GM21515 (cell line): ENCODE data around the gene MAPK10.
"Not testable (repeated sequence)": the region's sequence is repeated elsewhere in the genome, so short reads cannot be mapped to it uniquely, and the experiment has no call there.

ENCODE experiments used
- ATAC-seq: cut with Tn5 transposase; IDR thresholded peaks from one replicate; pipeline ENCODE4 v1.9.1; 2021; ENCODE audit not compliant: unreplicated experiment

MAPK10 gene

DNA sequence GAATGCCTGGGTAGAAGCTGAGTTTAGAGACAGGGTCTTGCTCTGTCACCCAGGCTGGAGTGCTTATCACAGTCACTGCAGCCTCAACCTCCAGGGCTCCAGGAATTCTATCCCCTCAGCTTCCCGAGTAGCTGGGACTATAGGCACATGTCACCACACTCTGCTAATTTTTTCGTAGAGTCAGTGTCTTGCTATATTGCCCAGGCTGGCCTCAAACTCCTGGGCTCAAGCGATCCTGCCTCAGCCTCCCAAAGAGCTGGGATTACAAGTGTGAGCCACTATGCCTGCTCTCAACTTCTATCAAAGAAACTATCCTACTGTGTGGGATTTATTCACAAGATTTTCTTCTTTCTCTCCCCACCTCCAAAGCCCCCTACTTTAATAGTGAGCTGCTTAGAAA is 15.7 kb downstream of the MAPK10 start:
- ATAC-seq, result no peak

DNA sequence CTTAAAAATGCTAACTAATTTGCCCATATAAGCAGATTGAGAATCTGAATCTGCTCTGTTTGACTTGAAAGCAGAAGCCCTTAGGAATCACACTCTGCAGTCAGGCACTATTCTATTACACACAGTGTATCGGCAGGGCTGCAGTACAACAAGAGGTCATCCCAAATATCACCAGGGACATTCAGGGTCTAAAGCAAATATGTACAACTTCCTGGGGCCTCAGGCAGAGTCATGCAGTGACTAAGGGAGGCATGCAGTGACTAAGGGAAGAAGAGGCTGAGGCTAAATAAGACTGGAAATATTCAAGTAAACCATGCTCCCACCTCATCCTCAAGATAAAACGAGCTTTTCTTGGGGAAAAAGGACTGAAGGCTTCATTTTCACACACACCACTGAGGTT is 20.9 kb downstream of the MAPK10 start:
- ATAC-seq, result no peak

DNA sequence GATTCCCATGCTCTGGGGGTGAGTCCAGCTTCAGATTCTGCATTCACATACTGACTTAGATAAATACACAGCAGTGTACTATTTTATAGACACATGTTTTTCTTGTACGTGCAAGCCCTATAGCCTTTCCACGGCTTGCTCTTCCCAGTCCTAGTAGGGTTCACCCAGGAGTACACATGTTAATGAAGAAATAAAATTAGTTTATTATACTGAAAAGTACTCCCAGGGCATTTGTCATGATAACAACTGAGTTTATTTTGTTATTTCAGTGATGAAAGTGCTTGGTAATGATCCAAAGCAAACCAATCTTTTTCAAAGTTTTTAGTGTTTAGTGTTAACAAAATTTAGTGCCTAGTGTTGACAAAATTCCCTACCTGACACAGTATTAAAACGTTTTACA is 21.3 kb downstream of the MAPK10 start:
- no peak for ATAC-seq

DNA sequence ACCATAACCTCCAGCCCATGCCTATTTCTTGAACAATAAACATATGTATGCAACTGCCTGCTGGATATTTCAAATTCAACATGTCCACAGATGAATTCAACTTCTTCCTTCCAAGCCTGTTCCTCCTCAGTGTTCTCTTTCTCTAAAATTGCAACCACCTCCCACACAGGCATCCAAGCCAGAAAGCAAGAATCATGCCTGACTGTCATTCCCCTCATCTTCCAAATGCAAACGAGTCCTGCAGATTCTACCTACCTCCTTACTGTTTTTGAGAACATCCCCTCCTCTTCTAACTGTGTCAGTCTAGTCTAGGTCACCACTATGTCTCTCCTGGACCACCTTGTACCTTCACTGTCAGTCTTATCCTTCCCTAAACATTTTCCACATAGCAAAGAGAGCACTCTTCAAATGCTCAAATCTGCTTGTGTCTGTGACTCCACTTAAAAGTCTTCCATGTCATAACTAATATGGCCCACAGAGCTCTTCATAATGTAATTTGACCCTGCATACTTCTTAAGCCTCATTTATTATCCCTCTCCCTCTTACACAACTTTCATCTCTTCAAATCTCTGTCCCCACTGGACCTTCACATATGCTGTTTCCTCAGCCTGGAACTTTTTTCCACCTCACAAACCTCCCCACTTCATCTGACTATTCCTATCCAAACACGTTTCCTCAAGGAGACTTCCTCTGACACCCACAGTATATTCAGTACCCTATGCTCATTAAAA is 25.7 kb downstream of the MAPK10 start:
- ATAC-seq, result no peak

DNA sequence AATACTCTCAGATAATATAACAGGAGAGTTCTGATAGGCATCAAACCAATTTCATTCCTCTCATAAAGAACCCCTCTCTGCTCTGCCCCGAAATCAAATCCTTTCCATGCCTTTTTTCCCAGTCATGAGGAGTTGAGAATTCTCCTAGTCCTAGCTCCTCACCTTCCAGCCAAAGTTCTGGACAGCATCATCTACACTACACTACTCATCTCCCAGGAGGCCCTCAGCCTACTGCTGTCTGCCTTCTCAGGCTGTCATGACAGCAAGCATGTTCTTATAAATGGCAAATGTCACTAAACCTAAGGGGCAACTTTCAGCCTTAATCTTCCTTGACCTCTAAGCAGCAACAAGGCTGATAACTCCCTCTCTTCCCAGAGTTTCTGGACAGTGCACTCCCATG is 26.6 kb downstream of the MAPK10 start:
- ATAC-seq, result no peak

DNA sequence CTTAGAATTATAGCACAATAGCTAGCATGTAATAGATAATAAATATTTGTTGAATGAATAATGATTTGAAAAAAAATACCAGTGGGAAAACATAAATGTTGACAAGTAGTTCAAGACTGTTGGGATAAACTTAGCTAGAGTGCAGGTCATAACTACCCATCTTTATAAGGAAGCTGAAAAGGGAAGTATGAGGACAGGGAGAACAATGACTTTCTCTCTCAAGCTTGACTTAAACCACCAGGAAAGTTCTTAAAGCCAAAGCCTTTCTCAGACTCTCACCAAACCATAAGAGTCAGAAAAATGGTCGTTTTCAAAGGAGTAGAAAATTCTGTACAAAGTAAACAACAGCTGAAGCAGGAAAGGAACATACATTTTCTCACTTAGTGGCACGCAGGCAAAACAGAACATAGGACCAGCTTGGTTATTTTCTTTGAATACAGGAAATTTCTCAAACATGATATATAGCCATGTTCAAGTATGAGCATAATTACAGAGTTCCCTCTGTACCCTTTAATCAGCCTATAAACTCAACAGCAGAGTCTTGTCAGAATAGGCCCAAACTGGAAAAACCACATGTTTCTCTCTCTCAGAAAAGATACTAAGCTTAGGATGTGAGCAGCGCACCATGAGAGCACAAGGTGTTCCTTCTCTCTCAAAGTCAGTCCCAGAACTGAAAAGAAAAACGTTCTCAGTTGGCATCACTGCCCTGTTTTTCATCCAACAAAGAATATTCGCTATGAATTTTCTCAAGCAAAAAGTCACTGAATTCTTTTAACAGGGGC is 28.7 kb downstream of the MAPK10 start:
- ATAC-seq, result no peak

DNA sequence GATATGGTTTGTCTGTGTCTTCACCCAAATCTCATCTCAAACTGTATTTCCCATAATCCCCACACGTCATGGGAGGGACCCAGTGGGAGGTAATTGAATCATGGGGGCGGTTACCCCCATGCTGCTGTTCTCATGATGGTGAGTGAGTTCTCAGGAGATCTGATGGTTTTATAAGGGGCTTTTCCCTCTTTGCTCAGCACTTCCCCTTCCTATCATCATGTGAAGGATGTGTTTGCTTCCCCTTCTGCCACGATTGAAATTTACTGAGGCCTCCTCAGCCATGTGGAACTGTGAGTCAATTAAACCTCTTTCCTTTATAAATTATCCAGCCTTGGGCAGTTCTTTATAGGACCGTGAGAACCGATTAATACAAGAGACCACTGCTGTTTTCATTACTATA is 29.4 kb downstream of the MAPK10 start:
- not testable (repeated sequence) for ATAC-seq

DNA sequence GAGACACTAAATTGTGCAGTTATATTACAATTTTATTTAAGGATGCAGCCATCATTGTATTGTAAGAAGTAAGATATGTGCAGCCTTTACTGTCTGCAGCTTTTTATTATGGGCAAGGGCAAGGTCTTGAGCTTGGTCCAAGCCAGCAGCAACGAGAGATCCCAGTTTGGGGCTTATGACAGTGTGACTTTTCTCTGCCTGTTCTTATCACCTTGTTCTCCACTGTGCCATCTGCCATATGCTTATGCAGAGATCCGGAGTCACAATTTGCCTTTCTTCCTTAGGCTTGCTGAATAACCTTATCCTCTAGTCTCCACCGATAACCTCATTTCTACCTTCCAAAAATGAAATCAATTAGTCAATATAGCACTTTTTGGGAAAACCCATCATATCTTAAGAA is 30.4 kb downstream of the MAPK10 start:
- ATAC-seq, result no peak

DNA sequence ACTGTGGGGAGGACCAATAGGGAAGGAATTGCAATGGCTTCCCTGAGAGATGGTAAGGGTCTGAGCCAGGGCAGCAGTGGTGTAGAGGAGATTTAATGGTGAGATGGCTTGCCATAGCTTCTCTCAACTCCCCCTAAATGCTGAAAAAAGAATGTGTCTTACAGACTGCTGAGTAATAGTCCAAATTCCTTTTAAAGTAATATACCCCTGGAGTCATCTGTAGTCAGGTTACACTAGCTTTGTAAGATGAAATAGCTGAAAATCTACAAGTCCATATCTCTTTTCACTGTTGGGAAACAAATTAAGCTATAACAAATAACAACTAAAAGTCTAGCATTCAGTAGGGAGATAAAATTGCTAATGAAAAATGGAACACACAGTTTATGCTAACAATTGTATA is 33.5 kb downstream of the MAPK10 start:
- ATAC-seq, result no peak

DNA sequence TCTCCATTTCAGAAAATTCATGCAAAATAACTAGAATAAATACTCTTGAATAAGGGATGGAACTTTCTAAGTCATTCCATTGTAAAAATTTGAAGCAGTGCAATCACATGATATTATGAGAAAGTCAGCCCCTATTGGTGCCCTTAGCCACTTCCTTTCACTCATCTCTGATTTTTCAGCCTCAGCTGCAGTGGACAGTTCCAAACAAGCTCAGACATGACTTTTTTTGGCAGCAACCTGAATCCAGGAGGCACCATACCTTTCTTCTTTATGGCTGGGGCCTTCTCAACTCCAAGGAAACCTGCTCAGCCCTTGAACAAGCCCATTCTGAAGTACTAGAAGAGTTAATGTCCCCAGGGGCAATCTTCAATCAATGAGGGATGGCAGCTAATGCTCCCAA is 40.5 kb downstream of the MAPK10 start:
- ATAC-seq, result no peak

DNA sequence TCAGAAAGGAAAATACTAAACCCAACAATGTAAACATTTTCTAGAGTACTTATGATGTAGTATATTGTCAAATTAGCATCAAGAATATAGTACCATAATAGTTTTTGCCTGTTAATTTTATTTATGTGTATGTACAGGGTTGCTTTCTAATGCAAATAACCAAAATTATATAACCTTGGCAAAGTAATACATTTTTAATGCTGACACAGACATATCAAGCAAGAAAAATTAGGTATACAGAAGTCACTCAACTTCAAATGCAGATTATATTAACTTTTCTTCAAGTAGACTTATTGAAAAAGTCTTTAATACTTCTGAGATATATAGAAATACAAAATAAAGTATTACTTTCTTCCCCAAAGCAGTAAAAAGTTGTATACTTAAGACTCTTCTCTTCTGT is 44.3 kb downstream of the MAPK10 start:
- no peak for ATAC-seq

DNA sequence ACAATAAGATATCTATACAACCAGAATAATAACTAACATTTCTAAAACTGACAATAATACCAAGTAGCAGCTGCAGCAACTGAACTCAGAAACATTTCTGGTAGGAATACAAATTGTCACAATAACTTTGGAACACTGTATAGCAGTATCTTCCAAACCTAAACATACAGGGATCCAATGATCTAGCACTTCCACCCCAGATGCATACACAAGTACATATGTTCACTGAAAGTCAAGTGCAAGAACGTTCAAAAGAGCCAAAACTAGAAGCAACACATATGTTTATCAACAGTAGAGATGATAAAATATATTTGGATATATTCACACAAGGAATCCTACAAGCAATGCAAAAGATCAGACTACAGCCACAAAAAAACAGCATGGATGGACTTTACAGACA is 46.2 kb downstream of the MAPK10 start:
- ATAC-seq, result no peak

DNA sequence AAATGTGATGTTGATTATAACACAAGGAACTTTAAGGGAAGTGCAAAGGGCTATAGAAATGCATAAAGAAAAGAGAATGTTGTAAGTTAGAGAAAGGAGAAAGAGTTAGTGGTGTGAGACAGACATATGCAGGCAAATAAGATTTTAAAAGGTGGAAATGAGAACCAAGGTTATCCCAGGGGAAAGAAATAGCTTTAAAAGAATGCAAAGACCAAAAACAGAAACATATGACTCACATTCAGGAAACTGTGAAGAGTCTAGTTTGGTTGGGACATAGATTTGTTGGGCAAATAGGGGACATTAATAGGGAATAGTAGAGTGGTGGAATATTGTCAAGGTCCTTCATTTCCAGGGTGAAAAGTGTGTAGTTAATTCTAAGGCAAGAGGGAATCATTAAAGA is 52.4 kb downstream of the MAPK10 start:
- no peak for ATAC-seq

DNA sequence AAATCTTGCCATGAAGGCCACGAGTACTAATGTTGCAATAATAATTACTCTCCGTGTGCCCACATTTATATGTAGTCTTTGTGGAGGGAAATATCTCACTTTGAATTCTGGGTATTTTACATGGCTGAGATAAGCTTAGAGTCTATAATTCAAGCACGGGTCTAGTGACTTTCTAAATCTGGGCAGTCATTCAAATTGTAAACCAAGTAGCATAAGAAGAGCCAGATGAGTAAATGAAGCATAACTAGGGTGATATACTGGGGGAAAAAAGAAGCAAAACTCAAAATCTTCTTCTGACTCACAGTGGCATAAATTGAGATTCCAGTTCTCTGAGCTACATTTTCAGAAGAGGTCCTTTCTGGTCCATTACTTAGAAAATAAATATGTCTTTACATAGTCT is 53.0 kb downstream of the MAPK10 start:
- ATAC-seq, result no peak

DNA sequence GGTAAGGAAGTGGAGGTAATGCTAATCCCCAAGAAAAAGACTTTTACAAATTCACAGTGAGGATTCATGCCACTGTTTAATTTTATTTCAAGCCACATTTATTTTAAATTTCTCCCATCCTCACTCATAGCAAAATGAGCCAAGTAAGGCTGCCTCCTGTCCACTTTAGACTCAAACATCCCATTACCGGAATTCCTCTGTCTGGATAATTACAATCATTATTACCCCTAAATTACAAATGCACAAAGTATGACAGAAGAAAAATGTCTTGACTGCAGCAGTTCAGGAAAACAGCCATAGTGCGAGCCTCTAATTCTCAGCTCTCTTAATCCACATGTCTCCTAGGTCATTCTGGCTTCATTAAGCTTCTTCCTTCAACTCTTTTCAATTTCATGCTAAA is 57.0 kb downstream of the MAPK10 start:
- ATAC-seq, result no peak

DNA sequence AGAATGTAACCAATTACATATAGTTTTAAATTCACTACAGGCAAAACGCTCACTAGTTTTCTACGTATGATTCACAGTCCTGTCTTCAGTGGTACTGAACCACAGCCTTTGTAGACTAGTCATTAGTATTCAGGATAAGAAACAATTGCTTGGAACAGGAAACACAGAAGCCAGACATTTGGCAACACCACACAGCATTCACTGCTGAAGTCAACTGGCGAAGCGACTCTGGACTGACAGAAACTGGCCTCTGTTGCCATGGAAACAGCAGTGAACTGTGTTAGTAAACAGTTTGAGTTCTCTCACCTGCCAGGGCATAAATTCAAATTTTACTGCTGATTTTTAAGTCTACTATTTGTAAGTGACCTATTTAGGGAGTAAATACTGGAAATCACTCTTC is 57.6 kb downstream of the MAPK10 start:
- ATAC-seq, result no peak

DNA sequence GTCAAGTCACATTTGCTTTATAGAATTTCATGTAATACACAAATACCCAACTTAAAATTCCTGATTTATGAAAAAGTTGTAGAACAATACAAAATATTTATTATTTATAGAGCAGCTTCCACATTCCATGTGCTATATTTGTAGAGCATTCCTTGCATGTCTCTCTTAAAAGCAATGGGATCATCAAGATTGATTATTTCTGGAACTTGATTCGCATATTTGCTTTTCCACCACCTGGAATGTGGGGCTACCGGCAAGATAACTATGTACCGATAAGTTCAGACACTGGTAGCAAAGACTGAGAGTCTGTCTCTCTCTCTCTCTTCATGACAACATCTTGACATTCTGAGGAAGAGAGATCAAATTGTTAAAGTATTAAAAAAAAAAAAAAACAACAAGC is 59.3 kb downstream of the MAPK10 start:
- no peak for ATAC-seq

DNA sequence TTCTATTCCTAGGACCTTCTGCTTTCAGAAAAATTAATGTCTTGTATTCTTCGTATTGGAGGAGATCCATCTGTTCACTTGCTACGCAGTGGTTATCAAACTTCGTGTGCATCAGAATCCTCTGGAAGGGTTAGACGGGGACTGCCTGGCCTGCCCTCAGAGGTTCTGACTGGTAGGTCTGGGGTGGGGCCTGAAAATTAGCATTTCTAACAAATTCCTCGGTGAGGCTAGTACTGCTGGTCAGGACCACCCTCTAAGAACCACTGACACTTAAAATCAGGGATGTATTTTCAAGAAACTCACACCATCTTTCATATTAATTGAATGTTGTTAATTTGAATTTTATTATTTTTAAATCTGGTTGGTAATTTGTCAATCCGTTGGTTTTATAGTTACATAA is 63.0 kb downstream of the MAPK10 start:
- ATAC-seq, result no peak

DNA sequence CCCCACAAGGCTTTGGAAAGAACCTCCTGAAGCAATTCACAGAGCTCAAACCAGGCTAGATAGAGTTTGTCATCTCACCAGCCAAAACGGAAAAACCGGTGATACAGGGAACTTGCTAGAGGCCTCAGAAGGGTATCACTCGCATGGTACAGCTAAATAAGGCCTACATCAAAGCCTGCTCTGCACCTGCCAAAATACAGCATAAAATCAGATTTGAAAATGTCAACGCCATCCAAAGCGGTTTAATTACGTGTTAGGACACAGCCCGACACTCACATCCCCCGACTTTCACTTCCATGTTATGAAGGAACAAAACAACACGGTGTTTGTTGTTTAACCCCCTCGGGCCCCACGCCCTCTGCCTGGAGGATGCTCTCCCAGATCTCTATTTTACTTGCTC is 65.0 kb downstream of the MAPK10 start:
- ATAC-seq, result no peak

DNA sequence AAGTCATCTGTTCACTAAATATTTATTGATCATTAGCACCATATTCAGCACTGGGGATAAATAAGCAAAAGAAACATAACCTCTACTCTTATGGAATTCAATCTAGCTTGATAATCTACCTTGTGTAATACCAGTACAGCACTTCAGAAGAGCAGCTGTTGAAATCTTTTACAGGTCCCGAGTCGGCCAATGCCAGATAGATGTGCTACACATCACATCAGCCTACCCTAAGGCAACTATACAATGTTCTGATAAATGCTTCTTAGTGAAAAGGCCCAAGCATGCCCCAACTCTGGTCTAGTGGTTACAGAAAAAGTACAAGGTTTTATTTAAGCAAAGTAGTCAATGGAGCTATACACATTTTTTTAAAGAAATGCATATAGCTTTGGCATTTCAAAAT is 68.7 kb downstream of the MAPK10 start:
- ATAC-seq, result no peak

DNA sequence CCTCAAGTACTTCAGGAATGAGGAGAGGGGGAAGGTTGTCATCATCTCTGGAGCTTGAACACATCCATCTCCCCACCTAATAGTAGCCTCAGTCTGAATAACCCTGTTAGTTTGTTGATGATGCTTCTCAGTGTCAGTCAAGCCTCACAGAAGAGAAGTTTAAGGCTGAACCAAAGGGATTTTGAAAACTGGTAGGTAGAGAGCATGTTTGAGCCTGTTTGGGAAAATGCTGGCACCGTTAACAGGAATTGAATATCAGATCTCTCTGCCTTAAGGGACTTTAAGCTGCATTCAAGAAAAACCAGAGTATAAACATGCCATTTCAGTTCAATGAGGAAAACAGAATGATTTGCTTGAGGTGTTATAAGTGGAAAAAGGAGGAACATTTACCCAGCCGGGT is 73.1 kb downstream of the MAPK10 start:
- no peak for ATAC-seq

DNA sequence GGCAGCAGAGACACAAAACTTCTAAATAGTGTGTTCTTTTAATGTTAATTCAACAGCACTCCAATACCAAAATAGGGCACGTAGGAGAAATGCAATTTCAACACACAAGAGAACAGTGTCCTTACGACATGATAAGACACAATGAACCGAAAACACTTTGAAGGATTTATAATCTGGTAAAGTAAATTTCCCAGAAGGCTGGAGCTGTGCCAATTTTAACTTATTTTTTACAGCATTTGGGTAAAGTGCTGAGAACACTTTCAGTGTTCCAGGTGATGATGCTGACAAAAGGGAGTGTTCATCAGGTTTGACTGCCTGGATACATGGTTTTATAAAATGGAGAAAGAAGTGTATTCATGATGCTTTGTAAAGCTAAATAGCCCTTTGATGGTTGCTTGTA is 76.5 kb downstream of the MAPK10 start:
- no peak for ATAC-seq

DNA sequence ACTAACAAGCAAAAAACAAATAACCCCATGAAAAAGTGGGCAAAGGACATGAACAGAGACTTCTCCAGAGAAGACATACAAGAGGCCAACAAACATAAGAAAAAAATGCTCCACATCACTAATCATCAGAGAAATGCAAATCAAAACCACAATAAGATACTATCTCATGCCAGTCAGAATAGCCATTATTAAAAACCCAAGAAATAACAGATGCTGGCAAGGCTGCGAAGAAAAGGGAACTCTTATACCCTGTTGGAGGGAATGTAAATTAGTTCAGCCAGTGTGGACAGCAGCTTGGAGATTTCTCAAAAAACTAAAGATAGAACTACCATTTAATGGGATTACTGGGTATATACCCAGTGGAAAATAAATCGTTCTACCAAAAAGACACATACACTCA is 79.6 kb downstream of the MAPK10 start:
- no peak for ATAC-seq
